ENCODE results near the gene DCBLD2.

- no peak for TF ChIP-seq CTCF (conservative IDR thresholded peaks at IDR 0.05; ENCODE audit: low read depth, low read length)
- TF ChIP-seq EZH2 (IDR thresholded peaks at IDR 0.05; ENCODE audit: low read length, unreplicated experiment), result no peak
These were observed 121.2 kb downstream of the DCBLD2 start for GRCh38 chr3:98780343-98780742.
